Effector memory CD4-positive, alpha-beta T cell (primary cell): Measurements from ENCODE around the gene NDUFA11.
"Not testable (repeated sequence)": the region's sequence is repeated elsewhere in the genome, so short reads cannot be mapped to it uniquely, and the experiment has no call there.

Source experiments
- DNase-seq, 3 donors: peaks; one replicate each; pipeline ENCODE4 v3.0.0-alpha.2; 2020
- H3K27ac ChIP-seq: 2 replicates; pipeline ENCODE4 v1.7.0; 2013; ENCODE audit warnings: mild to moderate bottlenecking, low read length, moderate library complexity; ENCODE audit not compliant: insufficient read depth, poor library complexity, severe bottlenecking
- H3K27me3 ChIP-seq: replicated peaks from 2 replicates; pipeline ENCODE4 v1.7.0; 2013; ENCODE audit warnings: mild to moderate bottlenecking, low read length; ENCODE audit not compliant: insufficient read depth, control insufficient read depth, poor library complexity, severe bottlenecking
- H3K36me3 ChIP-seq: 2 replicates; pipeline ENCODE4 v1.7.0; 2013; ENCODE audit warnings: mild to moderate bottlenecking, low read length, moderate library complexity; ENCODE audit not compliant: control insufficient read depth, insufficient read depth
- H3K4me1 ChIP-seq: 2 replicates; pipeline ENCODE4 v1.7.0; 2013; ENCODE audit warnings: low read length, mild to moderate bottlenecking; ENCODE audit not compliant: control insufficient read depth, insufficient read depth, poor library complexity, severe bottlenecking
- H3K4me3 ChIP-seq: 2 replicates; pipeline ENCODE4 v1.7.0; 2013; ENCODE audit warnings: low read length, low read depth, mild to moderate bottlenecking; ENCODE audit not compliant: insufficient read depth, poor library complexity, severe bottlenecking
- H3K9me3 ChIP-seq: 2 replicates; pipeline ENCODE4 v1.7.0; 2013; ENCODE audit warnings: mild to moderate bottlenecking, low read length, moderate library complexity; ENCODE audit not compliant: control insufficient read depth

Gene NDUFA11

GRCh38 chr19:5857203-5858081 lies 46.1 kb downstream of the NDUFA11 start:
- Histone ChIP-seq H3K27me3 (no peaks in the 10 kb centered on the region), H3K9me3 (no peaks in the 10 kb centered on the region), H3K36me3 (no peaks in the 10 kb centered on the region), H3K27ac (no peak overlapping the region), H3K4me1 (no peaks in the 10 kb centered on the region), H3K4me3 (no peak overlapping the region)
- no peak for DNase-seq

DNA sequence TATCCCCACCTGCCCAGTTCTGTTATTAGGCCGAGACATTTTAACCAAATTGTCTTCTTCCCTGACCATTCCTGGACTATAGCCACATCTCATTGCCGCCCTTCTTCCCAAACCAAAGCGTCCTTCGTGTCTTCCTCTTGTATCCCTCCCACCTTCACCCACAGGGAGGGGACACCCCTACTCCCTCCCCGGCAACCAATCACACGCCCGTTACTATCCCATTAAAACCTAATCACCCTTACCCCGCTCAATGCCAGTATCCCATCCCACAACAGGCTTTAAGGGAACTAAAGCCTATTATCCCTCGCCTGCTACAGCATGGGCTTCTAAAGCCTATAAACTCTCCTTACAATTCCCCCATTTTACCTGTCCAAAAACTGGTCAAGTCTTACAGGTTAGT lies 48.4 kb downstream of the NDUFA11 start:
- H3K4me3 ChIP-seq, H3K27me3 ChIP-seq, H3K4me1 ChIP-seq, H3K36me3 ChIP-seq, H3K27ac ChIP-seq, H3K9me3 ChIP-seq, DNase-seq: not testable (repeated sequence)

- H3K9me3 ChIP-seq, H3K4me1 ChIP-seq, H3K36me3 ChIP-seq, H3K4me3 ChIP-seq, H3K27ac ChIP-seq, H3K27me3 ChIP-seq, DNase-seq: not testable (repeated sequence)
These were observed 49.5 kb downstream of the NDUFA11 start for GRCh38 chr19:5854121-5854520.

DNA sequence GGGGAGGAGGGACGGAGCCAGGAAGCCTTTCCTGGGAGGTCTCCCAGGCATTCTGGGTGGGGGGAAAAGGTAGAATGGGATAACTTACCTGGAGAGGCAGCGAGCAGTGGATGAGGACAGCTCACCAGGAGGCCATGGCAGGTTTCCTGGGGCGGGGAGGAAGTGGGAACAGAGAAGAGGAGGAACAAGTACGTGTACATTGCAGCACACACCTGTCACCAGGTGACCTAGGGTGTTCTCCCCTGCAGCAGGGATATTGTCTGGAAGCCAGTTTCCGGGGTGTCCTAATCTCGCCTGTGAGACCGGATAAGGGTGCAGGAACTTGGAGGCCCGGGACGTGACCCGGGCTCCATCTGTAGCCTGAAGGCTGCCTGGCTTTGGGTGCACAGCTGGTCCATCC lies 52.3 kb downstream of the NDUFA11 start, which contains the start of gene FUT3:
Gene FUT3 (minus strand): TSS at position 148 of the 400 bp plus-strand sequence.
- H3K9me3 ChIP-seq, result no peaks in the 10 kb centered on the region
- DNase-seq, result no peak
- H3K4me1 ChIP-seq, result no peaks in the 10 kb centered on the region
- no peak within 1 kb of the TSS for H3K4me3 ChIP-seq
- H3K36me3 ChIP-seq, result no peaks in the 10 kb centered on the region
- H3K27ac ChIP-seq, result no peak within 1 kb of the TSS
- H3K27me3 ChIP-seq, result no peaks in the 10 kb centered on the region

- H3K27ac ChIP-seq, result no peak overlapping the region
- DNase-seq, result no peak
- H3K4me3 ChIP-seq, result no peak overlapping the region
These were observed 52.8 kb downstream of the NDUFA11 start for GRCh38 chr19:5850743-5851293.

GRCh38 chr19:5850189-5850588 lies 53.4 kb downstream of the NDUFA11 start:
- Histone ChIP-seq H3K27ac (no peak overlapping the region), H3K27me3 (no peaks in the 10 kb centered on the region), H3K36me3 (no peaks in the 10 kb centered on the region), H3K9me3 (no peaks in the 10 kb centered on the region), H3K4me1 (no peaks in the 10 kb centered on the region), H3K4me3 (no peak overlapping the region)
- no peak for DNase-seq

More at GRCh38 chr19:5850743-5851293, 52.8 kb downstream of the NDUFA11 start:
- Histone ChIP-seq H3K9me3 (no peaks in the 10 kb centered on the region), H3K4me1 (no peaks in the 10 kb centered on the region), H3K36me3 (no peaks in the 10 kb centered on the region), H3K27me3 (no peaks in the 10 kb centered on the region)

GRCh38 chr19:5848621-5849020 lies 55.0 kb downstream of the NDUFA11 start:
- H3K4me3 ChIP-seq, H3K36me3 ChIP-seq, H3K9me3 ChIP-seq, H3K27me3 ChIP-seq, DNase-seq, H3K27ac ChIP-seq, H3K4me1 ChIP-seq: not testable (repeated sequence)

GRCh38 chr19:5847846-5848245 lies 55.7 kb downstream of the NDUFA11 start:
- not testable (repeated sequence) for H3K4me1 ChIP-seq, H3K27ac ChIP-seq

More at GRCh38 chr19:5847846-5848245, 55.7 kb downstream of the NDUFA11 start:
- not testable (repeated sequence) for H3K36me3 ChIP-seq, H3K9me3 ChIP-seq, H3K4me3 ChIP-seq, H3K27me3 ChIP-seq, DNase-seq
